ENCODE measurements around the gene APOOL. TPM values are rescaled to one million over a fixed set of nuclear protein-coding genes. Genes with fewer than 3 reads are reported as not detected.
A peak's percentile ranks its signal among the peaks of the same experiment; 100 is the strongest.
"Not testable (repeated sequence)": the region's sequence is repeated elsewhere in the genome, so short reads cannot be mapped to it uniquely, and the experiment has no call there.

APOOL gene
- total RNA-seq: 10 to 100 TPM; 10.1 to 14.3 (median 12.5) TPM

GRCh38 chrX:85003655-85004244 lies at the start of gene APOOL:
Gene APOOL (plus strand): TSS chrX:85003877. CDS start chrX:85003913, 36 bp downstream.
- WGBS, 2 donors: 0 to 51% methylated on average over 7 to 23 of the region's 24 CpGs
- no peak for TF ChIP-seq CTCF (IDR thresholded peaks at IDR 0.05)
- TF ChIP-seq POLR2A (IDR thresholded peaks at IDR 0.05): peak in 1 of 4 donors; percentile 38
- H3K4me3 ChIP-seq: peak within 1 kb of the TSS; percentile 49 to 72 (median 62)
- H3K27me3 ChIP-seq: no peaks in the 10 kb centered on the region
- H3K36me3 ChIP-seq: no peaks in the 10 kb centered on the region
- H3K4me1 ChIP-seq: peaks cover 0 to 14% (median 2%) of the 10 kb centered on the region in 3 donors
- H3K9me3 ChIP-seq: no peaks in the 10 kb centered on the region
- DNase-seq: peak; percentile 25
- peak within 1 kb of the TSS; percentile 74 to 87 (median 83) for H3K27ac ChIP-seq
- intact Hi-C loops (cut with DNase I): no loop called here

- Histone ChIP-seq H3K4me1 (no peaks in the 10 kb centered on the region), H3K4me3 (no peak overlapping the region), H3K27me3 (no peaks in the 10 kb centered on the region), H3K27ac (no peak overlapping the region), H3K9me3 (no peaks in the 10 kb centered on the region), H3K36me3 (no peaks in the 10 kb centered on the region)
- WGBS, 2 donors: 52 to 63% methylated on average over 1 of the region's 1 CpG
- intact Hi-C loops (cut with DNase I): no loop called here
- no peak for DNase-seq
- TF ChIP-seq CTCF (IDR thresholded peaks at IDR 0.05): no peak
- TF ChIP-seq POLR2A (IDR thresholded peaks at IDR 0.05): no peak
Measured at GRCh38 chrX:84956304-84956703, 47.4 kb upstream of the APOOL start.

GRCh38 chrX:84974803-84975202 lies 28.9 kb upstream of the APOOL start:
- WGBS, 2 donors: no CpG with 5 or more reads among the region's 19 CpGs
- DNase-seq: no peak

GRCh38 chrX:84991739-84992138 lies 11.9 kb upstream of the APOOL start:
- WGBS, 2 donors: 86 to 96% methylated on average over 4 to 5 of the region's 5 CpGs
- DNase-seq; H3K27me3 ChIP-seq; H3K4me3 ChIP-seq; H3K27ac ChIP-seq; intact Hi-C loops (cut with DNase I); H3K4me1 ChIP-seq; H3K9me3 ChIP-seq; H3K36me3 ChIP-seq: not testable (repeated sequence)

More at GRCh38 chrX:84974803-84975202, 28.9 kb upstream of the APOOL start:
- Histone ChIP-seq H3K9me3 (no peaks in the 10 kb centered on the region), H3K27ac (no peak overlapping the region), H3K4me3 (no peak overlapping the region), H3K4me1 (no peaks in the 10 kb centered on the region), H3K27me3 (no peaks in the 10 kb centered on the region), H3K36me3 (no peaks in the 10 kb centered on the region)
- TF ChIP-seq POLR2A (IDR thresholded peaks at IDR 0.05) (no peak), CTCF (IDR thresholded peaks at IDR 0.05) (no peak)
- intact Hi-C loops (cut with DNase I): no loop called here

- Histone ChIP-seq H3K27me3 (no peaks in the 10 kb centered on the region), H3K4me3 (no peak overlapping the region), H3K27ac (no peak overlapping the region), H3K4me1 (no peaks in the 10 kb centered on the region), H3K9me3 (no peaks in the 10 kb centered on the region), H3K36me3 (no peaks in the 10 kb centered on the region)
- intact Hi-C loops (cut with DNase I): no loop called here
- DNase-seq: no peak
- TF ChIP-seq CTCF (IDR thresholded peaks at IDR 0.05) (no peak), POLR2A (IDR thresholded peaks at IDR 0.05) (no peak)
- WGBS, 2 donors: 63 to 81% methylated on average over 1 of the region's 1 CpG
Measured at GRCh38 chrX:84993150-84993549, 10.5 kb upstream of the APOOL start.

- no peaks in the 10 kb centered on the region for H3K27me3 ChIP-seq
- WGBS, 2 donors: 68 to 94% methylated on average over 1 of the region's 1 CpG
- H3K9me3 ChIP-seq: no peaks in the 10 kb centered on the region
- TF ChIP-seq POLR2A (IDR thresholded peaks at IDR 0.05) (no peak), CTCF (IDR thresholded peaks at IDR 0.05) (no peak)
- peaks cover 0 to 14% (median 2%) of the 10 kb centered on the region in 3 donors for H3K4me1 ChIP-seq
- H3K27ac ChIP-seq: no peak overlapping the region
- H3K4me3 ChIP-seq: no peak overlapping the region
- DNase-seq: no peak
- intact Hi-C loops (cut with DNase I): no loop called here
- no peaks in the 10 kb centered on the region for H3K36me3 ChIP-seq
Measured at GRCh38 chrX:85001344-85001743, 2.3 kb upstream of the APOOL start.

Data from esophagus squamous epithelium (tissue), 5 donors.